Measurements from ENCODE around the gene NMT2. TPM values are rescaled to one million over a fixed set of nuclear protein-coding genes. Genes with fewer than 3 reads are reported as not detected.

Gene NMT2
- total RNA-seq (2022; extraction: Qiagen RNA extraction; ENCODE audit: low read depth) = 22.7 to 31.2 TPM (median 27.3 TPM) in 5 replicates

DNA sequence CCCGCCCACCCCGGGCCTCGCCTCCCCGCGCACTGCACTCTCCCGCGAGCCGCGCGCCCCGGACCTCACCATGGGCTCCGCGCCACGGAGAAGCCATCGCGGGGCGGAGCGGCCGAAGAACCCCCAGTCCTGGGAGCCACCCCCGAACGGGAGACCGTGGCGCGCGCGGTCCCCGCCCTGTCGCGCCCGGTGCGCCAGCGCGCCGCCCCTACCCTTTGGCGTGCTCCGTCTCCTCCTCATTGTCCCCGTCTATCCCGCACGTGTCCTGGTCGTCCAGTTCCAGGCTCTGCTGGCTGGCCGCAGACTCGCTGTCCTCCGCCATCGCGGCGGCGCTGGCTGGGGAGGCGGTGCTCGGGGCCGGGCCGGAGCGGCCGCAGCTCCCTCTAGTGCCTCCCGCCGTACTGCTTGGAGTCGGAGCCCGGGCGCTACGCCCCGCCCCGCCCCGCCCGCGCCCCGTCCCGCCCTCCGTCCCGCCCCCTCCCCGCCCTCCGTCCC is at the start of gene NMT2:
Gene NMT2, minus strand, starts transcription at position 403 of the 495 bp plus-strand sequence. Its CDS starts 81 bp downstream, at position 322.

GRCh38 chr10:15097011-15097812 is 71.3 kb downstream of the NMT2 start, which contains the start of gene RPP38:
Gene RPP38 (plus strand): TSS chr10:15097355. CDS start chr10:15103315, 5,960 bp downstream.

GRCh38 chr10:15088428-15089261 is 79.8 kb downstream of the NMT2 start, which contains the start of gene ACBD7:
Gene ACBD7 (minus strand): TSS chr10:15088776. CDS start chr10:15088728, 48 bp downstream.

Other genes with a start within 250 kb of the NMT2 start
- 5.3 to 6.5 TPM (median 5.7 TPM) in 5 replicates for gene DCLRE1C, start 214.6 kb downstream of the NMT2 start, total RNA-seq (2022; extraction: Qiagen RNA extraction; ENCODE audit: low read depth)
- gene MEIG1, start 209.3 kb downstream of the NMT2 start, total RNA-seq (2022; extraction: Qiagen RNA extraction; ENCODE audit: low read depth) = 0.69 to 2.5 TPM (median 1.1 TPM) in 5 replicates
- 0.05 TPM in 1 of 5 replicates, not detected in the others for gene OLAH, start 124.8 kb downstream of the NMT2 start, total RNA-seq (2022; extraction: Qiagen RNA extraction; ENCODE audit: low read depth)
- gene ACBD7, start 79.9 kb downstream of the NMT2 start, total RNA-seq (2022; extraction: Qiagen RNA extraction; ENCODE audit: low read depth) = 0.68 to 1.3 TPM (median 0.87 TPM) in 5 replicates
- 34.6 to 40.5 TPM (median 36.0 TPM) in 5 replicates for gene RPP38, start 71.3 kb downstream of the NMT2 start, total RNA-seq (2022; extraction: Qiagen RNA extraction; ENCODE audit: low read depth)
- 23.5 to 27.8 TPM (median 24.9 TPM) in 5 replicates for gene FAM171A1, start 202.6 kb upstream of the NMT2 start, total RNA-seq (2022; extraction: Qiagen RNA extraction; ENCODE audit: low read depth)